HG02885 (cell line): ENCODE measurements around the gene INPP4B.
"Not testable (repeated sequence)": the region's sequence is repeated elsewhere in the genome, so short reads cannot be mapped to it uniquely, and the experiment has no call there.

Experiments
- ATAC-seq: cut with Tn5 transposase; IDR thresholded peaks from one replicate; pipeline ENCODE4 v1.9.1; 2021; ENCODE audit warnings: mild to moderate bottlenecking; ENCODE audit not compliant: unreplicated experiment, poor library complexity

The INPP4B gene

GRCh38 chr4:142826503-142827241 lies 19.4 kb downstream of the INPP4B start:
- no peak for ATAC-seq

- ATAC-seq: no peak
Measured at GRCh38 chr4:142824368-142824767, 21.7 kb downstream of the INPP4B start.

- ATAC-seq: no peak
Measured at GRCh38 chr4:142823796-142824195, 22.3 kb downstream of the INPP4B start.

- no peak for ATAC-seq
Measured at GRCh38 chr4:142818476-142818875, 27.6 kb downstream of the INPP4B start.

GRCh38 chr4:142818031-142818430 lies 28.1 kb downstream of the INPP4B start:
- ATAC-seq: no peak

GRCh38 chr4:142817442-142817841 lies 28.7 kb downstream of the INPP4B start:
- no peak for ATAC-seq

- no peak for ATAC-seq
Measured at GRCh38 chr4:142815834-142816233, 30.3 kb downstream of the INPP4B start.

- no peak for ATAC-seq
Measured at GRCh38 chr4:142813388-142813787, 32.7 kb downstream of the INPP4B start.

- no peak for ATAC-seq
Measured at GRCh38 chr4:142812091-142812490, 34.0 kb downstream of the INPP4B start.

- no peak for ATAC-seq
Measured at GRCh38 chr4:142811034-142811433, 35.1 kb downstream of the INPP4B start.

- ATAC-seq: no peak
Measured at GRCh38 chr4:142809559-142809958, 36.5 kb downstream of the INPP4B start.

GRCh38 chr4:142803879-142804278 lies 42.2 kb downstream of the INPP4B start:
- ATAC-seq: not testable (repeated sequence)

GRCh38 chr4:142801966-142802365 lies 44.1 kb downstream of the INPP4B start:
- no peak for ATAC-seq

GRCh38 chr4:142781114-142781513 lies 65.0 kb downstream of the INPP4B start:
- ATAC-seq: no peak

GRCh38 chr4:142778900-142779299 lies 67.2 kb downstream of the INPP4B start:
- ATAC-seq: no peak

- ATAC-seq: no peak
Measured at GRCh38 chr4:142778430-142778829, 67.7 kb downstream of the INPP4B start.

- no peak for ATAC-seq
Measured at GRCh38 chr4:142777045-142777743, 68.9 kb downstream of the INPP4B start.

GRCh38 chr4:142776026-142776425 lies 70.1 kb downstream of the INPP4B start:
- ATAC-seq: no peak

- no peak for ATAC-seq
Measured at GRCh38 chr4:142773505-142773904, 72.6 kb downstream of the INPP4B start.

GRCh38 chr4:142762280-142762679 lies 83.8 kb downstream of the INPP4B start:
- no peak for ATAC-seq

- no peak for ATAC-seq
Measured at GRCh38 chr4:142752202-142752786, 93.8 kb downstream of the INPP4B start.
